ENCODE results near the gene ADGRA1.

Gene ADGRA1

GRCh38 chr10:133180965-133181639, 93.4 kb downstream of the ADGRA1 start:
- Mint-ChIP-seq H3K27me3 (ENCODE audit: low read depth) (peaks cover 3% of the 10 kb centered on the region), H3K9me3 (peaks cover 3% of the 10 kb centered on the region), H3K36me3 (ENCODE audit: low read depth) (peaks cover 15% of the 10 kb centered on the region), H3K4me1 (no peaks in the 10 kb centered on the region), H3K4me3 (no peak overlapping the region), H3K27ac (no peak overlapping the region)
- TF ChIP-seq CTCF (IDR thresholded peaks at IDR 0.05; ENCODE audit: unreplicated experiment in 3 of 3) = no peak
